SK-N-SH (cell line): ENCODE data around the gene TLR2. TPM values are rescaled to one million over a fixed set of nuclear protein-coding genes. Genes with fewer than 3 reads are reported as not detected.

Experiments
- CTCF ChIA-PET: fragments of 300-600, 350-600 bp; formaldehyde crosslinking; extraction: SDS; loops from one replicate; lab custom pipeline; 2021; lab: Yijun Ruan, JAX
- POLR2A ChIA-PET: fragments of 350-600 bp; sonication (Branson Sonifier 250); formaldehyde crosslinking; extraction: SDS; loops from one replicate; lab custom pipeline; 2020; ENCODE audit warnings: antibody characterized with exemption, inconsistent platforms; lab: Yijun Ruan, JAX
- DNase-seq: peaks from one replicate; pipeline ENCODE4 v3.0.0; 2012
- H2AFZ ChIP-seq: fragments of 200-600 bp; sonication (generic); 2 replicates; pipeline ENCODE4 v1.8.1; 2016; ENCODE audit warnings: antibody characterized with exemption, mild to moderate bottlenecking, low read depth
- H3F3A ChIP-seq: fragments of 200-600 bp; sonication (generic); replicated peaks from 2 replicates; pipeline ENCODE3; 2016; ENCODE audit warnings: antibody characterized with exemption, mild to moderate bottlenecking; ENCODE audit not compliant: insufficient read depth
- H3K27ac ChIP-seq, 2 experiments: fragments of 200-500 bp in 1 of 2; fragments of 200-600 bp in 1 of 2; sonication (Bioruptor generic) in 1 of 2; sonication (generic), shearing (Covaris generic) in 1 of 2; 2 replicates each; pipeline versions ENCODE4 v1.5.1 to v1.6.1; 2014 to 2016; ENCODE audit warnings: low read depth in 2 of 2, inconsistent platforms in 1 of 2, low read length in 1 of 2, mild to moderate bottlenecking in 1 of 2, mixed read lengths in 1 of 2
- H3K27me3 ChIP-seq: fragments of 200-600 bp; sonication (generic), shearing (Covaris generic); 2 replicates; pipeline ENCODE4 v1.6.1; 2016; ENCODE audit warnings: mixed run types; ENCODE audit not compliant: insufficient read depth
- H3K36me3 ChIP-seq, 2 experiments: fragments of 200-500 bp in 1 of 2; fragments of 200-600 bp in 1 of 2; sonication (Bioruptor generic) in 1 of 2; sonication (generic) in 1 of 2; replicated peaks in 1 of 2; 2 replicates each; pipeline versions ENCODE3 to v1.5.1; 2014 to 2016; ENCODE audit warnings: low read length in 1 of 2, mild to moderate bottlenecking in 1 of 2; ENCODE audit not compliant: insufficient read depth in 2 of 2, control insufficient read depth in 1 of 2
- H3K4me1 ChIP-seq, 2 experiments: fragments of 200-500 bp in 1 of 2; fragments of 200-600 bp in 1 of 2; sonication (Bioruptor generic) in 1 of 2; sonication (generic), shearing (Covaris generic) in 1 of 2; 2 replicates each; pipeline versions ENCODE4 v1.5.1 to v1.6.1; 2014 to 2016; ENCODE audit warnings: low read depth in 1 of 2, low read length in 1 of 2, mixed run types in 1 of 2; ENCODE audit not compliant: insufficient read depth in 2 of 2, control insufficient read depth in 1 of 2
- H3K4me2 ChIP-seq: fragments of 200-600 bp; sonication (generic), shearing (Covaris generic); 2 replicates; pipeline ENCODE4 v1.6.1; 2017; ENCODE audit warnings: mixed run types
- H3K4me3 ChIP-seq, 2 experiments: fragments of 200-500 bp in 1 of 2; fragments of 200-600 bp in 1 of 2; sonication (Bioruptor generic) in 1 of 2; sonication (generic), shearing (Covaris generic) in 1 of 2; 2 replicates each; pipeline versions ENCODE4 v1.5.1 to v1.8.1; 2014 to 2016; ENCODE audit warnings: low read depth in 2 of 2, inconsistent platforms in 1 of 2, low read length in 1 of 2, mild to moderate bottlenecking in 1 of 2, mixed read lengths in 1 of 2, moderate library complexity in 1 of 2
- H3K79me2 ChIP-seq: fragments of 200-600 bp; sonication (generic); 2 replicates; pipeline ENCODE4 v1.8.1; 2017; ENCODE audit warnings: mild to moderate bottlenecking; ENCODE audit not compliant: insufficient read depth
- H3K9ac ChIP-seq: fragments of 200-600 bp; sonication (generic); 2 replicates; pipeline ENCODE4 v1.6.1; 2017; ENCODE audit warnings: mixed run types
- H3K9me2 ChIP-seq: fragments of 200-600 bp; sonication (generic); 2 replicates; pipeline ENCODE4 v1.6.1; 2017; ENCODE audit warnings: mixed run types
- H3K9me3 ChIP-seq: fragments of 200-600 bp; sonication (generic); 2 replicates; pipeline ENCODE4 v1.6.1; 2017; ENCODE audit warnings: mixed run types, mild to moderate bottlenecking, moderate library complexity
- H4K20me1 ChIP-seq: fragments of 200-600 bp; sonication (generic); 2 replicates; pipeline ENCODE4 v1.6.1; 2017; ENCODE audit warnings: mild to moderate bottlenecking, mixed run types; ENCODE audit not compliant: insufficient read depth
- ELF1 ChIP-seq: IDR thresholded peaks from 2 replicates; pipeline ENCODE4 v1.4.0; 2012
- GATA2 ChIP-seq: sonication (generic); formaldehyde crosslinking; IDR thresholded peaks from 2 replicates; pipeline ENCODE4 v1.5.0; 2020; ENCODE audit warnings: mild to moderate bottlenecking, missing genetic modification reagents
- RAD21 ChIP-seq: IDR thresholded peaks from 2 replicates; pipeline ENCODE4 v1.6.1; 2012; ENCODE audit warnings: mild to moderate bottlenecking, low read length
- SMC3 ChIP-seq: IDR thresholded peaks from 2 replicates; pipeline ENCODE4 v1.6.1; 2012; ENCODE audit warnings: low read depth, low read length, improper control_type of control experiment
- WGBS: methylation state at CpG from one replicate; pipeline ENCODE4 v1.1.6; 2017; ENCODE audit warnings: low lambda C conversion rate; 5-methylcytosine and 5-hydroxymethylcytosine counted together
- polyA plus RNA-seq, 3 experiments: library from polyadenylated mRNA; depleted of rRNA; stranded (reverse); fragments of >200 nt; gene quantifications; 2 replicates each; pipeline ENCODE4 v1.2.3, GENCODE V29; 2012
- TF ChIP-seq, protein P1 (sequence below): IDR thresholded peaks from 2 replicates; pipeline ENCODE4; 2012
- TF ChIP-seq, protein P2 (sequence below): fragments of 200-600 bp; sonication (generic); IDR thresholded peaks from 2 replicates; pipeline ENCODE4 v1.6.1; 2017; ENCODE audit warnings: antibody characterized with exemption, mild to moderate bottlenecking, moderate library complexity
- TF ChIP-seq, protein P3 (sequence below): IDR thresholded peaks from 2 replicates; pipeline ENCODE4 v1.6.1; 2012; ENCODE audit warnings: mild to moderate bottlenecking, low read depth, low read length, moderate library complexity

Gene TLR2
- polyA plus RNA-seq, 1 of the 3 experiments (the other 2 are of a cell fraction) = 0.18 TPM

DNA sequence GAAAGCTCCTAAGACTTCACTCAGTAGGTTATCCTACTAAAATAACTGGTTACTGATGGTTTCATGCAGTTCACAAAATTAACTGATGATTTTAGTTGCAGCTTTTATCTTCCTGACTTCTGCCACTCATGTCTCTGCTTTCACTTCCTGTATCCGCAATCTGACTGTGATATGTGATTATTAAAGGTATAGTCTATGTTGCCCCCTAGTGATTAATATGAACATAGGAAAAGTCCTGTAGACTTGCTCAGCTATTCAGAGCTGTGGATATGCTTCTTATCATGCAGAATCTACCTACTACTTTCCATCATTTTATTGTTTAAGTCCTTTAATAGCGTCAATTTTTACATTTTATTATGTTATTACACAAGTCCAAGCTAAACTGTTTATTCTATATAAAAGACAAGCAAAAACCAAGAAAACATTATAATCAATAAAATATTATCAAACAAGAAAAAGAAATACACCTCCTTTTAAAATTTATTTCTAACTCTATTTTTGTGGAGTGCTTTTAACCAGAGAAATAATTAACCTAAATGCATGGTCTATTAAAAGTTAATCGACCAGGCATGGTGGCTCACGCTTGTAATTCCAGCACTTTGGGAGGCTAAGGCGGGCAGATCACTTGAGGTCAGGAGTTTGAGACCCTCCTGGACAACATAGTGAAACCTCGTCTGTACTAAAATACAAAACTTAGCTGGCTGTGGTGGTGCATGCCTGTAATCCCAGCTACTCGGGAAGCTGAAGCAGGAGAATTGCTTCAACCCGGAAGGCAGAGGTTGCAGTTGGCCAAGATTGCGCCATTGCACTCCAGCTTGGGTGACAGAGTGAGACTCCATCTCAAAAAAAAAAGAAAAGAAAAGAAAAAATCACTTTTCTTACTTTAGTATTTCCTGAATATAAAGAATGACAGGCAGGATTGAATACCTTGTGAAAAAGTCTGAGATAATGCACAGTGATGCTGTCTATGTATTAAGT lies 40.4 kb upstream of the TLR2 start:
- no peaks in the 10 kb centered on the region for H3K9me2 ChIP-seq
- H3K36me3 ChIP-seq = no peaks in the 10 kb centered on the region
- H3K27ac ChIP-seq = no peak overlapping the region
- H3F3A ChIP-seq = no peaks in the 10 kb centered on the region
- no peaks in the 10 kb centered on the region for H3K9me3 ChIP-seq
- H3K27me3 ChIP-seq = no peaks in the 10 kb centered on the region
- no peaks in the 10 kb centered on the region for H4K20me1 ChIP-seq
- 72% methylated on average over 9 of the region's 9 CpGs for WGBS
- no peaks in the 10 kb centered on the region for H3K79me2 ChIP-seq
- H3K4me2 ChIP-seq = no peak overlapping the region
- no peaks in the 10 kb centered on the region; a peak in 1 of 4 replicates for H3K4me1 ChIP-seq
- POLR2A ChIA-PET = no interaction called here
- TF ChIP-seq GATA2 (CRISPR knock-in tag) = no peak
- peak; percentile 75 for TF ChIP-seq RAD21
- TF ChIP-seq SMC3 = peak; percentile 47; the same call in 1 of the 2 replicates
- TF ChIP-seq, protein P1, sequence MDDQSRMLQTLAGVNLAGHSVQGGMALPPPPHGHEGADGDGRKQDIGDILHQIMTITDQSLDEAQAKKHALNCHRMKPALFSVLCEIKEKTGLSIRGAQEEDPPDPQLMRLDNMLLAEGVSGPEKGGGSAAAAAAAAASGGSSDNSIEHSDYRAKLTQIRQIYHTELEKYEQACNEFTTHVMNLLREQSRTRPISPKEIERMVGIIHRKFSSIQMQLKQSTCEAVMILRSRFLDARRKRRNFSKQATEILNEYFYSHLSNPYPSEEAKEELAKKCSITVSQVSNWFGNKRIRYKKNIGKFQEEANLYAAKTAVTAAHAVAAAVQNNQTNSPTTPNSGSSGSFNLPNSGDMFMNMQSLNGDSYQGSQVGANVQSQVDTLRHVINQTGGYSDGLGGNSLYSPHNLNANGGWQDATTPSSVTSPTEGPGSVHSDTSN = peak; percentile 47
- TF ChIP-seq ELF1 = peak; percentile 75
- TF ChIP-seq, protein P2, sequence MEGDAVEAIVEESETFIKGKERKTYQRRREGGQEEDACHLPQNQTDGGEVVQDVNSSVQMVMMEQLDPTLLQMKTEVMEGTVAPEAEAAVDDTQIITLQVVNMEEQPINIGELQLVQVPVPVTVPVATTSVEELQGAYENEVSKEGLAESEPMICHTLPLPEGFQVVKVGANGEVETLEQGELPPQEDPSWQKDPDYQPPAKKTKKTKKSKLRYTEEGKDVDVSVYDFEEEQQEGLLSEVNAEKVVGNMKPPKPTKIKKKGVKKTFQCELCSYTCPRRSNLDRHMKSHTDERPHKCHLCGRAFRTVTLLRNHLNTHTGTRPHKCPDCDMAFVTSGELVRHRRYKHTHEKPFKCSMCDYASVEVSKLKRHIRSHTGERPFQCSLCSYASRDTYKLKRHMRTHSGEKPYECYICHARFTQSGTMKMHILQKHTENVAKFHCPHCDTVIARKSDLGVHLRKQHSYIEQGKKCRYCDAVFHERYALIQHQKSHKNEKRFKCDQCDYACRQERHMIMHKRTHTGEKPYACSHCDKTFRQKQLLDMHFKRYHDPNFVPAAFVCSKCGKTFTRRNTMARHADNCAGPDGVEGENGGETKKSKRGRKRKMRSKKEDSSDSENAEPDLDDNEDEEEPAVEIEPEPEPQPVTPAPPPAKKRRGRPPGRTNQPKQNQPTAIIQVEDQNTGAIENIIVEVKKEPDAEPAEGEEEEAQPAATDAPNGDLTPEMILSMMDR = peak; percentile 67
- TF ChIP-seq, all 33 proteins: peak for 5
- CTCF ChIA-PET = interaction anchor here (0.6 to 4.3 kb wide), 42 partner anchors 8 to 1279 kb away, joined by 3 to 46 read pairs (median 3); partner anchors contain the start of genes MND1 and TLR2
- no peak overlapping the region for H3K4me3 ChIP-seq
- peak overlapping the region; percentile 92 for H2AFZ ChIP-seq
- peak; percentile 69 for DNase-seq
- H3K9ac ChIP-seq = no peak overlapping the region

DNA sequence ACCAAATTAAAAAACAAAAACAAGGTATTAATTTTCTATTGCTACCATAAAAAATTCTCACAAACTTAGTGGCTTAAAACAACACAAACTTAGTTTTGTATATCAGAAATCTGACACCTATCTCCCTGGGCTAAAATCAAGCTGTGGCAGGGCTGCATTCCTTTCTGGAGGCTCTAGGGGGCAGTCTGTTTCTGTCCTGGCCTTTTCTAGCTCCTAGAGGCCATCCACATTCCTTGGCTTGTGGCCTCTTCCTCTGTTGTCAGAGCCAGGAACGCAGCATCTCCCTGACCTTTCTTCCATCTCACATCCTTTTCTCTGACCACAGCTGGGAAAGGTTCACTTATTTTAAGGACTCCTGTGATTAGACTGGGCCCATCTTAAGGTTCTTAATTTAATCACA lies 38.9 kb upstream of the TLR2 start:
- no peak overlapping the region for H3K9ac ChIP-seq
- 85% methylated on average over 1 of the region's 1 CpG for WGBS
- no peaks in the 10 kb centered on the region; a peak in 1 of 4 replicates for H3K4me1 ChIP-seq
- no peaks in the 10 kb centered on the region for H3K36me3 ChIP-seq
- no peak for DNase-seq
- no peaks in the 10 kb centered on the region for H3K9me2 ChIP-seq
- H3F3A ChIP-seq = no peaks in the 10 kb centered on the region
- no peaks in the 10 kb centered on the region for H3K79me2 ChIP-seq
- no peak overlapping the region for H3K4me2 ChIP-seq
- no peak overlapping the region for H3K27ac ChIP-seq
- H3K4me3 ChIP-seq = no peak overlapping the region
- H4K20me1 ChIP-seq = no peaks in the 10 kb centered on the region
- CTCF ChIA-PET = interaction anchor here (0.6 to 4.3 kb wide), 3 partner anchors 10 to 105 kb away, joined by 3 to 46 read pairs (median 4); no protein-coding TSS in a partner anchor
- no peaks in the 10 kb centered on the region for H3K27me3 ChIP-seq
- POLR2A ChIA-PET = no interaction called here
- H2AFZ ChIP-seq = no peak overlapping the region
- no peaks in the 10 kb centered on the region for H3K9me3 ChIP-seq
- TF ChIP-seq, protein P3, sequence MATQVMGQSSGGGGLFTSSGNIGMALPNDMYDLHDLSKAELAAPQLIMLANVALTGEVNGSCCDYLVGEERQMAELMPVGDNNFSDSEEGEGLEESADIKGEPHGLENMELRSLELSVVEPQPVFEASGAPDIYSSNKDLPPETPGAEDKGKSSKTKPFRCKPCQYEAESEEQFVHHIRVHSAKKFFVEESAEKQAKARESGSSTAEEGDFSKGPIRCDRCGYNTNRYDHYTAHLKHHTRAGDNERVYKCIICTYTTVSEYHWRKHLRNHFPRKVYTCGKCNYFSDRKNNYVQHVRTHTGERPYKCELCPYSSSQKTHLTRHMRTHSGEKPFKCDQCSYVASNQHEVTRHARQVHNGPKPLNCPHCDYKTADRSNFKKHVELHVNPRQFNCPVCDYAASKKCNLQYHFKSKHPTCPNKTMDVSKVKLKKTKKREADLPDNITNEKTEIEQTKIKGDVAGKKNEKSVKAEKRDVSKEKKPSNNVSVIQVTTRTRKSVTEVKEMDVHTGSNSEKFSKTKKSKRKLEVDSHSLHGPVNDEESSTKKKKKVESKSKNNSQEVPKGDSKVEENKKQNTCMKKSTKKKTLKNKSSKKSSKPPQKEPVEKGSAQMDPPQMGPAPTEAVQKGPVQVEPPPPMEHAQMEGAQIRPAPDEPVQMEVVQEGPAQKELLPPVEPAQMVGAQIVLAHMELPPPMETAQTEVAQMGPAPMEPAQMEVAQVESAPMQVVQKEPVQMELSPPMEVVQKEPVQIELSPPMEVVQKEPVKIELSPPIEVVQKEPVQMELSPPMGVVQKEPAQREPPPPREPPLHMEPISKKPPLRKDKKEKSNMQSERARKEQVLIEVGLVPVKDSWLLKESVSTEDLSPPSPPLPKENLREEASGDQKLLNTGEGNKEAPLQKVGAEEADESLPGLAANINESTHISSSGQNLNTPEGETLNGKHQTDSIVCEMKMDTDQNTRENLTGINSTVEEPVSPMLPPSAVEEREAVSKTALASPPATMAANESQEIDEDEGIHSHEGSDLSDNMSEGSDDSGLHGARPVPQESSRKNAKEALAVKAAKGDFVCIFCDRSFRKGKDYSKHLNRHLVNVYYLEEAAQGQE = no peak
- TF ChIP-seq, protein P2 = peak; percentile 26; the same call in 1 of the 2 replicates
